B cell (primary cell): Measurements from ENCODE around the gene CDC14A.

Experiments
- CTCF ChIP-seq: fragments of 200-600 bp; IDR thresholded peaks from one replicate; pipeline ENCODE4 v1.8.0; 2022; ENCODE audit warnings: antibody characterized with exemption, mild to moderate bottlenecking
- EZH2 ChIP-seq: IDR thresholded peaks from 2 replicates; pipeline ENCODE4 v1.6.1; 2012; ENCODE audit warnings: borderline replicate concordance, low read depth, mild to moderate bottlenecking, moderate library complexity, low read length; ENCODE audit not compliant: insufficient read depth, poor library complexity, severe bottlenecking

- TF ChIP-seq CTCF: no peak
- no peak for TF ChIP-seq EZH2
Observed at GRCh38 chr1:100530880-100531487, 178.7 kb downstream of the CDC14A start.
